ENCODE measurements around the gene CAB39L. TPM values are rescaled to one million over a fixed set of nuclear protein-coding genes. Genes with fewer than 3 reads are reported as not detected.

CAB39L gene
- total RNA-seq, 3 donors from 2014 or later: 8.5 to 87.2 (median 9.6) TPM

DNA sequence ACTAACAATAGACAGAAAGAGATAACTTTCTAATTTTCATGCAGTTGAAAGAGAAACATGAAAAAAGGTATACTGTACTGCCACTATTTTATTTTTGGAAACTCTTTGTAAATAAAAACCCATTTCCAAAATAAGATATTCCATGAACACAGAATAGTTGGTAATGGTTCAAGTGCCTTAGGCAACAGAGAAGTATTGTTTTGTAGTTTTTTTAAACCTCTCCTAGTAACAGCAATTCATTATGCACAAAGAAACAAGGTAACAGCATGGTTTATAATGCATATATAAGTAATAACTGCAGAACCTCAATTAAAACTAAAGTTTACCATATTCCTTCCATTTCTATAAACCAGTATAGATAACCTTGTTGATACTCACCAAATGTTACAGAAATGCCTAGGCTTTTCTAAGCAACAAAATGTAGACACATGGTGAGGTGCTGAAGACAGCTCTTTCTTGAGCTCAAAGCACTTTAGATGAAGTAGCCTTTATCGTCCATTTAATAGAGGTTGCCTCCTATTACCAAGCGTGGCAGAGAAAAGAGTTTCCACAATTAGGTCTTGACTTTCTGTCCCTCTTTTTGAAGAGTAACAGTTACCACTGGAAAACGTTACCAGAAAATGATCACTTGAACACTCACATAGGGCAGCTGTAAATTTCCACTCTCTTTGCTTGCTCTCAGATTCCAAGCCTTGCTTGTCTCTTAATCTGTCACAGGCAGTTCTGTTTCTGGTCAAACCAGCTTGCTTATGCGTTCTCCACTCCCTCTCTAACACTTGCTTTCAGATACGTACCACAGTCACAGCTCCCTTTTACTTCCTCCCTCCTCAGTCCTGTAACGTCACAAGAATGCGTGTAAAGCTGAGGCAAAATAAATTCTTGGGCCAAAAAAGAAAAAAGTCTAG, 42.9 kb downstream of the CAB39L start:
- ATAC-seq (peak; percentile 90), DNase-seq (peak in 1 of 3 donors; percentile 55)
- intact Hi-C loops (cut with DNase I, micrococcal nuclease): no loop called here
- no peaks in the 10 kb centered on the region for H3K9me3 ChIP-seq
- no peak overlapping the region for H3K4me3 ChIP-seq
- H3K36me3 ChIP-seq (ENCODE audit: low read depth): no peaks in the 10 kb centered on the region
- peaks cover 5% of the 10 kb centered on the region for H3K4me1 ChIP-seq (ENCODE audit: low read depth)
- no peak for TF ChIP-seq CTCF (IDR thresholded peaks at IDR 0.05)

GRCh38 chr13:49399801-49400472, 43.9 kb downstream of the CAB39L start:
- Histone ChIP-seq H3K4me3 (no peak overlapping the region), H3K4me1 (ENCODE audit: low read depth) (peaks cover 5% of the 10 kb centered on the region), H3K9me3 (no peaks in the 10 kb centered on the region), H3K36me3 (ENCODE audit: low read depth) (no peaks in the 10 kb centered on the region)
- DNase-seq (peak in 1 of 3 donors; percentile 28), ATAC-seq (peak; percentile 79)
- intact Hi-C loops (cut with DNase I, micrococcal nuclease): no loop called here
- TF ChIP-seq CTCF (IDR thresholded peaks at IDR 0.05): no peak

- no peak for DNase-seq
- TF ChIP-seq CTCF (IDR thresholded peaks at IDR 0.05): no peak
- H3K4me3 ChIP-seq: no peak overlapping the region
- no peak for ATAC-seq
- no peaks in the 10 kb centered on the region for H3K36me3 ChIP-seq (ENCODE audit: low read depth)
- peaks cover 3% of the 10 kb centered on the region for H3K4me1 ChIP-seq (ENCODE audit: low read depth)
- intact Hi-C loops (cut with DNase I, micrococcal nuclease): no loop called here
- H3K9me3 ChIP-seq: no peaks in the 10 kb centered on the region
Observed at GRCh38 chr13:49395878-49396380, 47.9 kb downstream of the CAB39L start.

GRCh38 chr13:49395451-49395865, 48.4 kb downstream of the CAB39L start:
- ATAC-seq (no peak), DNase-seq (no peak)
- Histone ChIP-seq H3K4me1 (ENCODE audit: low read depth) (no peaks in the 10 kb centered on the region), H3K36me3 (ENCODE audit: low read depth) (no peaks in the 10 kb centered on the region), H3K4me3 (no peak overlapping the region), H3K9me3 (no peaks in the 10 kb centered on the region)
- TF ChIP-seq CTCF (IDR thresholded peaks at IDR 0.05): no peak
- intact Hi-C loops (cut with DNase I, micrococcal nuclease): no loop called here

DNA sequence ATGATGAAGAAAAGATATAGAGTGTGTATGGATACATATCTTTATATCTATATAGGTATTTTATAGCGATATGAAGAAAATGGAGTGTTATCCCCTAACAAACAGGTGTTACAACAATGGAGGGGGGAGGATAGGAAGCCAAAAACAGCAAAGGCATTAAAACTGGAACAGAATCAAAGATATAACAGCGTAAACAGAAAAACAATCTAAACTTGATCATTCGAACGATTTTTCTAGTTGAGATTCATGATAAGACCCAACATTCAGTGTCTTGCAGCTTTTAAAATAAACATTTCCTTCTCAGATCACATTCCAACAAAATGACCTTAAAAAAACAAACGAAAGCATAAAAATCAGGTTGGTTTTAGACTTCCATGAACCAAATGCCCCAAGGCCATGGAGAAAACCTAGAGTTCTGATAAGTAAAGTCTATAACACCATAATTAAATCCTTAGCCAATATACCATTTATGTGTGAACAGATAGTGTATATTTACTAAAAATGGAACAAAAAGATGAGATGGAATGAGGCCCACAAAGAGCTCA, 55.7 kb downstream of the CAB39L start:
- Histone ChIP-seq H3K9me3 (no peaks in the 10 kb centered on the region), H3K36me3 (ENCODE audit: low read depth) (no peaks in the 10 kb centered on the region), H3K4me1 (ENCODE audit: low read depth) (no peaks in the 10 kb centered on the region), H3K4me3 (no peak overlapping the region)
- intact Hi-C loops (cut with DNase I, micrococcal nuclease): no loop called here
- no peak for TF ChIP-seq CTCF (IDR thresholded peaks at IDR 0.05)
- DNase-seq (no peak), ATAC-seq (no peak)

Measured in mucosa of descending colon (tissue), 3 donors.